ENCODE results near the gene SCARF1. TPM values are rescaled to one million over a fixed set of nuclear protein-coding genes. Genes with fewer than 3 reads are reported as not detected.
A peak's percentile ranks its signal among the peaks of the same experiment; 100 is the strongest.

Gene SCARF1
- total RNA-seq, 2 donors from 2014 or later = 8.6 to 14.8 TPM

- Histone ChIP-seq H3K4me3 (no peak overlapping the region), H3K27ac (peak overlapping the region; percentile 87 to 95), H3K4me1 (peaks cover 0 to 21% of the 10 kb centered on the region in 2 donors), H3K27me3 (no peaks in the 10 kb centered on the region), H3K9me3 (no peaks in the 10 kb centered on the region), H3K36me3 (no peaks in the 10 kb centered on the region)
- no peak for DNase-seq (ENCODE audit: low spot score)
- TF ChIP-seq, protein P1, sequence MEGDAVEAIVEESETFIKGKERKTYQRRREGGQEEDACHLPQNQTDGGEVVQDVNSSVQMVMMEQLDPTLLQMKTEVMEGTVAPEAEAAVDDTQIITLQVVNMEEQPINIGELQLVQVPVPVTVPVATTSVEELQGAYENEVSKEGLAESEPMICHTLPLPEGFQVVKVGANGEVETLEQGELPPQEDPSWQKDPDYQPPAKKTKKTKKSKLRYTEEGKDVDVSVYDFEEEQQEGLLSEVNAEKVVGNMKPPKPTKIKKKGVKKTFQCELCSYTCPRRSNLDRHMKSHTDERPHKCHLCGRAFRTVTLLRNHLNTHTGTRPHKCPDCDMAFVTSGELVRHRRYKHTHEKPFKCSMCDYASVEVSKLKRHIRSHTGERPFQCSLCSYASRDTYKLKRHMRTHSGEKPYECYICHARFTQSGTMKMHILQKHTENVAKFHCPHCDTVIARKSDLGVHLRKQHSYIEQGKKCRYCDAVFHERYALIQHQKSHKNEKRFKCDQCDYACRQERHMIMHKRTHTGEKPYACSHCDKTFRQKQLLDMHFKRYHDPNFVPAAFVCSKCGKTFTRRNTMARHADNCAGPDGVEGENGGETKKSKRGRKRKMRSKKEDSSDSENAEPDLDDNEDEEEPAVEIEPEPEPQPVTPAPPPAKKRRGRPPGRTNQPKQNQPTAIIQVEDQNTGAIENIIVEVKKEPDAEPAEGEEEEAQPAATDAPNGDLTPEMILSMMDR (IDR thresholded peaks at IDR 0.05) = no peak
These were observed 56.5 kb downstream of the SCARF1 start for GRCh38 chr17:1588821-1589585.

- TF ChIP-seq, protein P1 (IDR thresholded peaks at IDR 0.05) = no peak
- H3K9me3 ChIP-seq = no peaks in the 10 kb centered on the region
- no peaks in the 10 kb centered on the region for H3K27me3 ChIP-seq
- no peaks in the 10 kb centered on the region for H3K36me3 ChIP-seq
- no peak overlapping the region for H3K4me3 ChIP-seq
- no peak for DNase-seq (ENCODE audit: low spot score)
- no peak overlapping the region for H3K27ac ChIP-seq
- H3K4me1 ChIP-seq = no peaks in the 10 kb centered on the region
These were observed 61.4 kb downstream of the SCARF1 start for GRCh38 chr17:1584167-1584566.

Other genes starting within 250 kb of the SCARF1 start
- gene YWHAE, start 245.5 kb downstream of the SCARF1 start, total RNA-seq = 100 to 1,000 TPM; 655 to 703 TPM
- gene CRK, start 189.5 kb downstream of the SCARF1 start, total RNA-seq = 10 to 100 TPM; 36.0 to 49.8 TPM
- gene MYO1C, start 153.0 kb downstream of the SCARF1 start, total RNA-seq = 100 to 1,000 TPM in 1 of 2 donors, 10 to 100 TPM in 1; 83.6 to 161 TPM
- gene INPP5K, start 129.1 kb downstream of the SCARF1 start, total RNA-seq = 10 to 100 TPM; 64.9 to 78.1 TPM
- 10 to 100 TPM; 35.1 to 39.6 TPM for gene PITPNA, start 82.9 kb downstream of the SCARF1 start, total RNA-seq
- 1 to 10 TPM; 3.6 to 9.8 TPM for gene SLC43A2, start 16.9 kb downstream of the SCARF1 start, total RNA-seq
- 10 to 100 TPM; 38.6 to 60.7 TPM for gene RILP, start 4.1 kb upstream of the SCARF1 start, total RNA-seq
- 100 to 1,000 TPM in 1 of 2 donors, 10 to 100 TPM in 1; 90.1 to 144 TPM for gene PRPF8, start 39.1 kb upstream of the SCARF1 start, total RNA-seq
- 1 to 10 TPM; 1.1 to 3.7 TPM for gene TLCD2, start 64.6 kb upstream of the SCARF1 start, total RNA-seq
- 10 to 100 TPM; 10.9 to 17.9 TPM for gene WDR81, start 79.0 kb upstream of the SCARF1 start, total RNA-seq
- gene SERPINF2, start 97.1 kb upstream of the SCARF1 start, total RNA-seq = 1 to 10 TPM; 1.0 to 1.5 TPM
- gene SERPINF1, start 116.3 kb upstream of the SCARF1 start, total RNA-seq = 100 to 1,000 TPM; 348 to 498 TPM
- gene SMYD4, start 184.2 kb upstream of the SCARF1 start, total RNA-seq = 1 to 10 TPM; 6.2 to 7.1 TPM
- 10 to 100 TPM; 20.9 to 26.9 TPM for gene RPA1, start 184.3 kb upstream of the SCARF1 start, total RNA-seq

Measured in right atrium auricular region (tissue), 2 donors.